ENCODE results near the gene UCK1. TPM values are rescaled to one million over a fixed set of nuclear protein-coding genes. Genes with fewer than 3 reads are reported as not detected.

Gene UCK1
- total RNA-seq, 1 experiment from 2014 or later, result 31.7 TPM

DNA sequence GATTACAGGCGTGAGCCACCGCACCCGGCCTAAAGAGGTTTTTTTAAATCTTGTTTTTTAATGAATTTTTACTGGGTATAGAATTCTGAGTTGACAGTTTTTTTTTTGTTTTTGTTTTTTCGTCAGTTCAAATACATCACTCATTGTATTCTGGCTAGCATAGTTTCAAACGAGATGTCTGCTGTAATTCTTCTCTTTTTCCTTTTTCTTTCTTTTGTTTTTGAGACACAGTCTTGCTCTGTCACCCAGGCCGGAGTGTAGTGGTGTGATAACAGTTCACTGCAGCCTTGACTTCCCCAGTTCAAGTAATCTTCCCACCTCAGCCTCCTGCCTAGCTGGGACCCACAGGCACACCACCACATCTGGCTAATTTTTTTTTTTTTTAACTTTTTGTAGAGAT, 12.1 kb upstream of the UCK1 start:
- no peaks in the 10 kb centered on the region for H3F3A ChIP-seq (ENCODE audit: insufficient read depth, low read depth)
- peaks cover 39% of the 10 kb centered on the region for H3K27me3 ChIP-seq (ENCODE audit: insufficient read depth, low read depth)
- H3K79me2 ChIP-seq (ENCODE audit: low read depth), result no peaks in the 10 kb centered on the region
- H3K9me2 ChIP-seq (ENCODE audit: insufficient read depth), result no peaks in the 10 kb centered on the region
- no peak for TF ChIP-seq EZH2 (IDR thresholded peaks at IDR 0.05; ENCODE audit: low read depth)
- TF ChIP-seq, protein P1, sequence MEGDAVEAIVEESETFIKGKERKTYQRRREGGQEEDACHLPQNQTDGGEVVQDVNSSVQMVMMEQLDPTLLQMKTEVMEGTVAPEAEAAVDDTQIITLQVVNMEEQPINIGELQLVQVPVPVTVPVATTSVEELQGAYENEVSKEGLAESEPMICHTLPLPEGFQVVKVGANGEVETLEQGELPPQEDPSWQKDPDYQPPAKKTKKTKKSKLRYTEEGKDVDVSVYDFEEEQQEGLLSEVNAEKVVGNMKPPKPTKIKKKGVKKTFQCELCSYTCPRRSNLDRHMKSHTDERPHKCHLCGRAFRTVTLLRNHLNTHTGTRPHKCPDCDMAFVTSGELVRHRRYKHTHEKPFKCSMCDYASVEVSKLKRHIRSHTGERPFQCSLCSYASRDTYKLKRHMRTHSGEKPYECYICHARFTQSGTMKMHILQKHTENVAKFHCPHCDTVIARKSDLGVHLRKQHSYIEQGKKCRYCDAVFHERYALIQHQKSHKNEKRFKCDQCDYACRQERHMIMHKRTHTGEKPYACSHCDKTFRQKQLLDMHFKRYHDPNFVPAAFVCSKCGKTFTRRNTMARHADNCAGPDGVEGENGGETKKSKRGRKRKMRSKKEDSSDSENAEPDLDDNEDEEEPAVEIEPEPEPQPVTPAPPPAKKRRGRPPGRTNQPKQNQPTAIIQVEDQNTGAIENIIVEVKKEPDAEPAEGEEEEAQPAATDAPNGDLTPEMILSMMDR (conservative IDR thresholded peaks at IDR 0.05), result no peak
- peaks cover 21% of the 10 kb centered on the region for H3K4me1 ChIP-seq (replicated peaks; ENCODE audit: insufficient read depth)
- H4K20me1 ChIP-seq (ENCODE audit: insufficient read depth), result no peaks in the 10 kb centered on the region
- intact Hi-C loops (cut with micrococcal nuclease; ENCODE audit: unreplicated experiment), result no loop called here
- H2AFZ ChIP-seq, result no peak overlapping the region
- peaks cover 17% of the 10 kb centered on the region for H3K9me3 ChIP-seq (ENCODE audit: insufficient read depth, low read depth)
- no peaks in the 10 kb centered on the region for H3K36me3 ChIP-seq (ENCODE audit: low read depth)
- H3K4me3 ChIP-seq, result no peak overlapping the region
- ChIA-PET POLR2A (ENCODE audit: unreplicated experiment) (no interaction called here), CTCF (no interaction called here)
- no TSS peak for BruUV-seq (replicated peaks)
- no peak for DNase-seq
- H3K27ac ChIP-seq, result no peak overlapping the region
- no peak overlapping the region for H3K4me2 ChIP-seq

DNA sequence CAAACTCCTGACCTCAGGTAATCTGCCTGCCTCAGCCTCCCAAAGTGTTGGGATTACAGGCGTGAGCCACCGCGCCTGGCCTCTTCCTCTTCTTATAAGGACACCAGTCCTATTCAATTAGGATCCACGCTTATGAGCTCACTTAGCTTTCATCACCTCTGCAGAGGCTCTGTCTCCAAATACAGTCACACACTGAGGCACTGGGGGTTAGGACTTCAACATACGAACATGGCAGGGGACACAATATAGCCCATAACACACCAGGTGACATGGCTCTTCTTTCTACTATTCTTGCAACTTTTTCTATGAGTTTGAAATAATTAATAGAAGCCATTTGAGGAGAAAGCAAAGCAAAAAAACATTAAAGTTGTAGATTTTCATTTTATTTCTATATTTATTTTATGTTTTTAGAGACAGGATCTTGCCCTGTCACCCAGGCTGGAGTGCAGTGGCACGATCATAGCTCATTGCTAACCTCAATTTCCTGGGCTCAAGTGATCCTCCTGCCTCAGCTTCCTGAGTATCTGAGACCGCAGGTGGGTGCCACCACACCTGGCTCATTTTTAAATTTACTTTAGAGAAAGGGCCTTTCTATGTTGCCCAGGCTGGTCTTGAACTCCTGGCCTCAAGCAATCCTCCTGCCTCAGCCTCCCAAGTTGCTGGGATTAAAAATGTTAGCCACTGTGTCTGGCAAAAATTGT, 8.3 kb upstream of the UCK1 start:
- DNase-seq, result no peak
- no peak overlapping the region for H2AFZ ChIP-seq
- ChIA-PET POLR2A (ENCODE audit: unreplicated experiment) (no interaction called here), CTCF (no interaction called here)
- no peaks in the 10 kb centered on the region for H3K4me1 ChIP-seq (replicated peaks; ENCODE audit: insufficient read depth)
- H3K9me2 ChIP-seq (ENCODE audit: insufficient read depth), result no peaks in the 10 kb centered on the region
- TF ChIP-seq, protein P1 (conservative IDR thresholded peaks at IDR 0.05), result no peak
- no peak for TF ChIP-seq EZH2 (IDR thresholded peaks at IDR 0.05; ENCODE audit: low read depth)
- no TSS peak for BruUV-seq (replicated peaks)
- no peaks in the 10 kb centered on the region for H3K79me2 ChIP-seq (ENCODE audit: low read depth)
- H3K36me3 ChIP-seq (ENCODE audit: low read depth), result no peaks in the 10 kb centered on the region
- no peak overlapping the region for H3K4me3 ChIP-seq
- H3K9me3 ChIP-seq (ENCODE audit: insufficient read depth, low read depth), result peaks cover 15% of the 10 kb centered on the region
- H3K27ac ChIP-seq, result no peak overlapping the region
- H3F3A ChIP-seq (ENCODE audit: insufficient read depth, low read depth), result no peaks in the 10 kb centered on the region
- intact Hi-C loops (cut with micrococcal nuclease; ENCODE audit: unreplicated experiment), result no loop called here
- 0 out of 2 replicates have a peak, but pooled peaks cover 4% of the 10 kb centered on the region for H3K27me3 ChIP-seq (ENCODE audit: insufficient read depth, low read depth)
- H3K4me2 ChIP-seq, result no peak overlapping the region
- no peaks in the 10 kb centered on the region for H4K20me1 ChIP-seq (ENCODE audit: insufficient read depth)

GRCh38 chr9:131537946-131538345, 6.9 kb upstream of the UCK1 start:
- no peak overlapping the region for H2AFZ ChIP-seq
- no peak overlapping the region for H3K4me2 ChIP-seq
- no peaks in the 10 kb centered on the region for H4K20me1 ChIP-seq (ENCODE audit: insufficient read depth)
- intact Hi-C loops (cut with micrococcal nuclease; ENCODE audit: unreplicated experiment), result no loop called here
- H3F3A ChIP-seq (ENCODE audit: insufficient read depth, low read depth), result no peaks in the 10 kb centered on the region
- H3K36me3 ChIP-seq (ENCODE audit: low read depth), result no peaks in the 10 kb centered on the region
- POLR2A ChIA-PET (ENCODE audit: unreplicated experiment), result no interaction called here
- no peaks in the 10 kb centered on the region for H3K9me2 ChIP-seq (ENCODE audit: insufficient read depth)
- no peak for DNase-seq
- TF ChIP-seq, protein P1 (conservative IDR thresholded peaks at IDR 0.05), result no peak
- TF ChIP-seq EZH2 (IDR thresholded peaks at IDR 0.05; ENCODE audit: low read depth), result no peak
- no peaks in the 10 kb centered on the region for H3K79me2 ChIP-seq (ENCODE audit: low read depth)
- BruUV-seq (replicated peaks), result no TSS peak
- H3K4me1 ChIP-seq (replicated peaks; ENCODE audit: insufficient read depth), result no peaks in the 10 kb centered on the region
- no peak overlapping the region for H3K27ac ChIP-seq
- peaks cover 8% of the 10 kb centered on the region for H3K9me3 ChIP-seq (ENCODE audit: insufficient read depth, low read depth)
- H3K4me3 ChIP-seq, result no peak overlapping the region
- H3K27me3 ChIP-seq (ENCODE audit: insufficient read depth, low read depth), result no peaks in the 10 kb centered on the region
- CTCF ChIA-PET, result no interaction called here
